ENCODE measurements around the gene CPSF2.

- TF ChIP-seq CTCF (IDR thresholded peaks at IDR 0.05; ENCODE audit: low read depth, low read length, poor library complexity, severe bottlenecking) = no peak
- TF ChIP-seq EZH2phosphoT487 (IDR thresholded peaks at IDR 0.05; ENCODE audit: borderline replicate concordance, low read length) = no peak
Observed at GRCh38 chr14:92103363-92103989, 18.3 kb upstream of the CPSF2 start.
